Epithelial cell of esophagus (primary cell): ENCODE results near the gene IZUMO4.

Source experiments
- DNase-seq: peaks from one replicate; pipeline ENCODE4 v3.0.0; 2010; ENCODE audit warnings: low read depth
- H3K4me3 ChIP-seq: 2 replicates; pipeline ENCODE4 v1.5.1; 2011; ENCODE audit warnings: mild to moderate bottlenecking, low read length, control low read depth
- TF ChIP-seq, protein P1 (sequence below): IDR thresholded peaks from 2 replicates; pipeline ENCODE4 v1.5.1; 2011; ENCODE audit warnings: low read depth, mild to moderate bottlenecking, low read length, control low read depth, inconsistent platforms; ENCODE audit not compliant: insufficient read depth; ENCODE audit errors: missing control alignments

Gene IZUMO4

DNA sequence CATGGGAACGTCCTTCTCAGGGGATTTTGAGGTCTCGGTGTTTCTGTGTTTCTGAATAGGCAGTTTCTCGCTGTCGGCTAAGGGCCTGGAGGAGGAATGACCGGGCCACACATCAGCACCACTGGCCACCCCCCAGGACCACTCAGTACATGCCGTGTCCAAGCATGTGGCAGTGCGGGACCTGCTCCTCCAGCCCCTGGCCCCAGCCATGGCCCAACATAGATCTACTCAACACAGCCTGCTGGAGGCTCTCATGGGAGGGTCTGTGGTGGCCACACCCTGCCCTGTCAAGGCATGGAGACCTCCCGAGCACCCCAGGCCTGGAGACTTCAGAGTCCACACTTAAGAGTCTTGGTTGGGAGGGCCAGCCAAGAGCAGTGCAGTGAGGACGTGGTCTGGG lies 17.5 kb downstream of the IZUMO4 start:
- H3K4me3 ChIP-seq, result no peak overlapping the region
- TF ChIP-seq, protein P1, sequence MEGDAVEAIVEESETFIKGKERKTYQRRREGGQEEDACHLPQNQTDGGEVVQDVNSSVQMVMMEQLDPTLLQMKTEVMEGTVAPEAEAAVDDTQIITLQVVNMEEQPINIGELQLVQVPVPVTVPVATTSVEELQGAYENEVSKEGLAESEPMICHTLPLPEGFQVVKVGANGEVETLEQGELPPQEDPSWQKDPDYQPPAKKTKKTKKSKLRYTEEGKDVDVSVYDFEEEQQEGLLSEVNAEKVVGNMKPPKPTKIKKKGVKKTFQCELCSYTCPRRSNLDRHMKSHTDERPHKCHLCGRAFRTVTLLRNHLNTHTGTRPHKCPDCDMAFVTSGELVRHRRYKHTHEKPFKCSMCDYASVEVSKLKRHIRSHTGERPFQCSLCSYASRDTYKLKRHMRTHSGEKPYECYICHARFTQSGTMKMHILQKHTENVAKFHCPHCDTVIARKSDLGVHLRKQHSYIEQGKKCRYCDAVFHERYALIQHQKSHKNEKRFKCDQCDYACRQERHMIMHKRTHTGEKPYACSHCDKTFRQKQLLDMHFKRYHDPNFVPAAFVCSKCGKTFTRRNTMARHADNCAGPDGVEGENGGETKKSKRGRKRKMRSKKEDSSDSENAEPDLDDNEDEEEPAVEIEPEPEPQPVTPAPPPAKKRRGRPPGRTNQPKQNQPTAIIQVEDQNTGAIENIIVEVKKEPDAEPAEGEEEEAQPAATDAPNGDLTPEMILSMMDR, result no peak
- DNase-seq, result no peak

DNA sequence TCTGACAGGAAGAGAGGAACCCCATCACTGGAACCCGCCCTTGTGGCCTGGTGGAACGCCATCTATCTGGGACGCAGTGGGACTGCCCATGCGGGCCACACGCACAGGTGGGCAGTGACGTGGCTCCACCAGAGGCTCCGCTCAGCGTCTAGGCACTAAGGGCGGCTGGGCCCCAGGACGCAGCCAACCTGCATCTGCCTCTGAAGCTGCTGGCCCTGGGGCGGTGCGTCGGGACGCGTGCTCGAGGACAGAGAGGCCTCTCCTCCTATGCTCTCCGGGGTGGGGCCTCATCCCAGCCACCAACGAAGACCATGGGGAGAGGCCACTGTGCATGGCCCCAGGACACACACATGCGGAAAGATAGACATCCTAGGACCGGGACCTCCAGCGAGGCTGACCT lies 18.1 kb downstream of the IZUMO4 start:
- TF ChIP-seq, protein P1, result no peak
- DNase-seq, result no peak
- H3K4me3 ChIP-seq, result no peak overlapping the region

DNA sequence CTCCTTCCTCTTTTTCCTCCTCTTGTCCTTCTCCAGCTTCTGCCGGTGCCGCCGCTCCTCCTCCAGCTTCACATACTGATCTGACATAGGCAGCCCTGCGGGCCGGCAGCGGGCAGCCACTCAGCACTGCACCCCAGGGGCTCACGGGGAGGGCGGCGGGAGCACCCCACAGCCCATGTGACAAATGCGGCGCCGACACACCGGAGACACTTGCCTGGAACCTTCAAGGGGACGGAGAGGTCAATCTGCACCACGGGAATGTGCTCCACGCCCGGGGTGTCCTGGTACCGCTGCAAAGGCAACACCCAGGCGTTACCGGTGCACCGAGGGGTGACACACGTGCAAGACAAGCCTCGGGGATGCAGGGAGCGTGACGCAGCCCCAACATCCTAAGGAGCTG lies 18.6 kb downstream of the IZUMO4 start:
- no peak overlapping the region for H3K4me3 ChIP-seq
- no peak for DNase-seq
- TF ChIP-seq, protein P1, result no peak

DNA sequence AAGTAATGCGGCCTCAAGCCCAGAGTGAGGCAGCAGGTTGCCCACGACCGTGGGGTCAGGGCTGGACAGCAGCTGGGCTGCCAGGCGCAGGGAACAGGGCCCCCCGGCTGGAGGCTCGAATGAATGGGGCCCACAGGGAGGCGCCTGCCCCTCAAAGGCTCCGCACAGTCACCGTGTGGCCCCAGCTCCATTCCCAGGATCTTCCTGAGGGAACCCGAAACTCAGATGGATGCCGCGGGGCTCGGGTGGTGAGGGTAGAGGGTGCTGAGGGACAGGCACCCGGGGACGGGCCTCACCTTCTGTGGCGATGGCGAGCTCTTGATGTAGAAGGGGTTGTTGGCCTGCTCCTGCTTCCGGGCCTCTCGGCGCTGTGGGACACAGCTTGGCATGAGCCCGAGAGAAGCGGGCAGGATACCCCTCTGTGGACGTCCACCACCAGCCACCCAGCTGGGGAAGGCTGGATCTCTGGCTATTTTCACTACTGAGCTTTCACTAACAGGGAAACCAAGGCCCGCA lies 19.3 kb downstream of the IZUMO4 start:
- DNase-seq, result no peak
- TF ChIP-seq, protein P1, result no peak
- H3K4me3 ChIP-seq, result no peak overlapping the region

DNA sequence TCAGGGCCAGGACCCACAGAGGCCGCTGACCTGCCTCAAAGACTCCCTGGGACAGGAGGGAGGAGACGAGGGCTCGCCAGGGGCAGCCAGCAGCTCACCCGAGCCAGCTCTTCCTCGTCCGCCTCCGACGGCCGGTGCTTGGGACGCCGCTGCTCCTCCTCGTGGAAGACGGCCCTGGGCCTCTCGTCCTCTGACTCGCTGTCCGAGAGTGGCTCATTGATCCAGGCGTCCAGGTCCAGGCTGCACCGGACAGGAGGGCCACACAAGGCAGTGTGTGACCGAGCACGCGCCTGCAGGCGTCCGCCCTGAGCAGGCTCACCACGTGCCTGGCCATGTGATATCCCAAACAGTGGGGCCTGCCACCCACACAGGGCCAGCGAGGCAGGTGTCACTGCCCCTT lies 19.8 kb downstream of the IZUMO4 start:
- no peak overlapping the region for H3K4me3 ChIP-seq
- DNase-seq, result no peak
- TF ChIP-seq, protein P1, result no peak

DNA sequence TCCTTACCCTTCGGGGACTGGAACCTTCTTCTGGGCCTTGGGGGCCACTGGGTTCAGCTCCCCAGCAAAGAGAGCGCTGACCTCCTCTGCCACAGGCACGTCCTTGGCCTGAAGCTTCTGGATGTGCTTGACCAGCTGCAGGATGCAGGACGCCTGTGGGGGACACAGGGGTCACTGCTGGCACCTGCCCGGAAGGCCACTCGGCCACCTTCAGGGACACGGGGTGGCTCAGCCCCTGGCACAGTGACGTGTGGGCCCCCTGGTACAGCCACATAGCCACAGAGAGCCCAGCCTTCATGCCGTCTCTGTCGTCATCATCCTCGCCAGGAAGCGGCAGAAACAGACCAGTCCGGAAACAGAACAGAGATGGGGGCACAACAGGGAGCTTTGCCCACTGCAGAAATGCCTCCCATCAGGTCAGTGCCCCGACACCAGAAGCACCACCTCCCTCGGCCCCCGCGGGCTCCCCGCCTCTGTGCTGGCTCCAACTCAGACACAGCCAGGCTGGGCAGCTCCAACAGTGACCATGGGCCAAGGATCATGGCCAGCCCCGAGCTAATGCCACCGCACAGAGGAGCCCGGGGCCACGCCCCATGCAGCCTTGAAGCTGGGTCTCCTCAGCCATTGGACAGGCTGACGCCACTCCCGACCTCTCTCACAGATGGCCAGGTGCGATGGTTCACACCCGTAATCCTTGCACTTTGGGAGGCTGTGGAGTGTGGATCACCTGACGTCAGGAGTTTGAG lies 20.7 kb downstream of the IZUMO4 start:
- no peak for DNase-seq
- H3K4me3 ChIP-seq, result no peak overlapping the region
- TF ChIP-seq, protein P1, result no peak

DNA sequence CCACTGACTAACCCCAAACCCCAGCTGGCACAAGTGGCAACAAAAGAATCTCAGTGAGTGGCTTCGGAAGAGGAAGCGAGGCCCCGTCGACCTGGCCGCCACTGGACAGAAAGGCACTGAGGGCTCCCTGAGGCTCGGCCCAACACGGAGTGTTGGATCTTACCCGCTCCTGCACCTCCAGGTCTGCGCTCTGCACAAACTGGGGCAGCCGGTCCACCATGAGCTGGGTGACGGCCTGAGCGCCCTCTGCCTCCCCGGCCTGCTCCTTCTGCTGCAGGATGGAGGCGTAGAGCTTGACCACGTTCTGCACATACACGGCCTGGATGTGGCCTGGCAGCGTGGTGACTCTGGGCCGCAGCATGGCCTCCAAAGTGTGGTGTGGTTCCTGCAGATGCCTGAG lies 21.7 kb downstream of the IZUMO4 start:
- no peak for DNase-seq
- TF ChIP-seq, protein P1, result no peak
- H3K4me3 ChIP-seq, result no peak overlapping the region
